NAMALWA (cell line): ENCODE data around the gene RPTOR.
"Not testable (repeated sequence)": the region's sequence is repeated elsewhere in the genome, so short reads cannot be mapped to it uniquely, and the experiment has no call there.

Experiments
- DNase-seq: peaks from one replicate; pipeline ENCODE4 v3.0.0-alpha.2; 2015; ENCODE audit warnings: low spot score

Gene RPTOR

DNA sequence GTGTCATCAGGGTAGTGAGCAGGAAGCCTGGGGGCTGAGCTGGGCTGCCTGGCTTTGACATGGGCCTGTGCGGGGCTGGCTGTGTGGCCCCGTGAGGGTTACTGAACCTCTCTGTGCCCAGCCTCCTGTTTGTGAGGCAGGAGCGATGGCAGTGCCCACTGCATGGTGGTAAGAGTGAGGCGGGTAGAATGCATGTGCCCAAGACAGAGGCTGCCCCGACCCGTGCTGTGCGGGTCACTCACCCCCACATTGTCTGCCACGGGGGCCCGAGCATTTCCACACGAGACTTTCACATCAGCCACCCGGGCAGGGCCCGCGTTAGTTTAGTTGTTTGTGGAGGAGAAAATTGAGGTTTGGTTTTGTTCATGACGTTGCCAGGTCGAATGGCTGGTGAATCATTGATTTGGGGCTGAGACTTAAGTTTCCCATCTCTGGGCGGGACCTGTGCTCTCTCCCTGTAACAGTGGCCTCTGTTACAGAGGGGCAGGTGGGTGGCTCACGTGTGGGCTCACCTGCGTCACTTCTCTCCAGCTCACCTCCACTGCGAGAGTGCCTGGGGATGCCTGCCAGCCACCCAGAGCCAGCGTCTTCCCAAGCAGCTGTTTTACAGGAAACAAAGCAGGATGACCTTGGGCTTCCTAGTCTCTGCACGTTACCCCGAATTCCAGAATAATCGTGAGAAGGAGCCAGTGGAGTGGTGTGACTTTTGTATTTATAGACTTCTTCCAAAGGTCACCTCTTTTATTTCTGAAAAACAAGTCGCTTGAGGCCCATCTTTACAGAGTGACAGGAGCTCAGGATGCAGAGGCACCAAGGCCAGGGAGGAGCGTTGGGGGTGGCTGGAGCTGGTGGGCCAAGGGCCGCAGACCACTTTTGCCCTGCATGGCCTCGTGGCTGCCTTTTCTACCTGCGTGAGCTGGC lies 150.6 kb downstream of the RPTOR start:
- no peak for DNase-seq

DNA sequence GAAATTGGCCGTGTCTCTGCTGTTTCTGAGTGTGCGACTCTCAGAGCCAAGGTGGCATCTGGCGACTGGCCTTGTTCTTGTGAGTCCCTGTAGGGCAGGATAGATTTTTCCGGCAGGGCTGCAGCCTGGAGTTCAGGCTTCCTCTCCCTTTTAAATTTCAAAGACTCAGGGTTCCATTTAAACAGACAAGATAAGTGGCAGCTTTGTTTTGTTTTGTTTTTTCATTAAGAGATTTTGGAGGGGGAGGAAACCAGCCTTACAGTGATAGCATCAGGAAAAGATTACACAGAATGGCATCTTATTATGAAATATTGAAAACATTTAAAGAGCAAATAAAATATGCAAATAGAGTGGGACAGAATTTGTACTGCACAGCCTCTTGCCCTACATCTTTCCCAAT lies 151.3 kb downstream of the RPTOR start:
- DNase-seq, result no peak

DNA sequence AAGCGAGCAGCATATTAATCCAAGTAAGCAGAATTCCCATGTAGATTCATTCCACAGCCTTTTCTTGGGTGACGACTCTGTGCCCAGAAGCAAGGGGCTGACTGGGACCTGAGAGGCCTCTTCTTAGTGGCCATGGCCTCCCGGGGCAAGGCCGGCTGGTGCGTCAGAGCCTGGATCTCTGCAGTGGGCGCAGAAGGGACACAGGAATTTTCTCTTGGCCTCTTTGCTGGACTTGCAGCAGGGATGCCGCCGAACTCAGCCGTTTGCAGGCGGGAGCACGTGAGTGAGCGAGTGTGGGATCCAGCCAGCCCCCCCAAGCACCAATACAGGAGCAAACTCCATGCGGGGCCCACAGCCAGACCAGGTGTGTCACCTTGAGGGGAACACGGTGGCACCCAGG lies 151.8 kb downstream of the RPTOR start:
- DNase-seq, result no peak

DNA sequence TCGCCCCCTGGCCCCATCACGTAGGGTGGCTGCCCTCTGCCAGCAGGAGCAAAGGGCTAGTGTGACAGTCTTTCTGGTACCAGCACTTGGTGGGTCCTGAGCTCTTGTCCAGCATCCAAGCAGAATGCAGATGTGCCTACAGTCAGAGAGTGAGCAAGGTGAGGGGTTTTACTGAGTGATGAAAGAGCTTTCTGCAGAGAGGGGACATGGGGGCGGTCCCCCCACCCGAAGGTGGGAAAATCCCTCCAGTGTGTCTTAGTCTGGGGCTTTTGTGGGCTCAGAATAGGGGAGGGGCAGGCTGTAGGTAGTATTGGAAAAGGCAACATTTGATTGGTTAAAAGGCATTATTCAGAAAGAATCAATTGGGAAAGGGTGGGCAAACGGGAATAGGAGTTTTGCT lies 152.3 kb downstream of the RPTOR start:
- DNase-seq, result no peak

DNA sequence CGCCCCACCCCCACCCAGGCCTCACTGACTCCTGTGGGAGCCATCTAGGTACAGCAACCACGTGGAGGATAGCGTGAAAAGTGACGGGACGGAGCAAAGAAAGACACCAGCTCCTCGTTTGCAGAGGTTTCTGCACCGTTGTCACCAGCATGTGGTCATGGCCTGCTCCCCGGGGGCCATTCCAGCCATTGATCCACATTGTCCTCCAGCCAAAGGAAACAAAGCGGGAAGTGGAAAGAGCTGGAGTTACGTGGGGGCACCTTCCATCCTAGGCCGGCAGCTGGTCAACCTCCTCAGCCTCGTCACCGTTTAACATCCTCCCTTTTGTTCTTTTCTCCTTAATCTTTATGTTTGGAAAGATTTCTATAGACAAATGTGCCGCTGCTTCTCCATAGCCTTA lies 153.7 kb downstream of the RPTOR start:
- DNase-seq, result no peak

DNA sequence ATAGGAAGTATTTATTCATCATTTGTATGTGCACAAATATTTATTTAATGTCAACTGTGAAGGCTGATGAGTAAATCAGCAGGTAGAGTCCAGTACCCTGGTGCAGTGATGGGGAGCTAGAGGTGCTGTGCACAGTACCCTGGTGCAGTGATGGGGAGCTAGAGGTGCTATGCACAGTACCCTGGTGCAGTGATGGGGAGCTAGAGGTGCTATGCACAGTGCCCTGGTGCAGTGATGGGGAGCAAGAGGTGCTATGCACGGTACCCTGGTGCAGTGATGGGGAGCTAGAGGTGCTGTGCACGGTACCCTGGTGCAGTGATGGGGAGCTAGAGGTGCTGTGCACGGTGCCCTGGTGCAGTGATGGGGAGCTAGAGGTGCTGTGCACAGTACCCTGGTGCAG lies 154.6 kb downstream of the RPTOR start:
- DNase-seq, result not testable (repeated sequence)

DNA sequence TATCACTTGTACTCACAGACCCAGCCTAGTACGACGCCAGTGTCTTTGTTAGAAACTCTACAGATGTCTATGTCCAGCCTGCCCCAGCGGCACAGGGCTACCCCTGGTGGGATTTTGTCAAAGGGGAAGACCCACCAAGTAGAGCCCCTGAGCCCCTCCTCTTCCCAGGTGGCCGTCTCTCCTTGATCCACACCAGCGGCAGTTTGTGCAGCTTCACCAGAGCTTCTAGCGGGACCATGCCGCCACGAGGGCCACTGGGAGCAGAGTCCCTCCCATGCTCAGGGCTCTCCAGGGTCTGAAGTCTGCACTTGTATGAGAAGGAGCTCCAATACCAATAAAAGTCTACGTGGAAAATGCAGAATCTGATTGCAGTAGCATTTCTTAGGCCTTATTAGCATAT lies 157.1 kb downstream of the RPTOR start:
- no peak for DNase-seq

DNA sequence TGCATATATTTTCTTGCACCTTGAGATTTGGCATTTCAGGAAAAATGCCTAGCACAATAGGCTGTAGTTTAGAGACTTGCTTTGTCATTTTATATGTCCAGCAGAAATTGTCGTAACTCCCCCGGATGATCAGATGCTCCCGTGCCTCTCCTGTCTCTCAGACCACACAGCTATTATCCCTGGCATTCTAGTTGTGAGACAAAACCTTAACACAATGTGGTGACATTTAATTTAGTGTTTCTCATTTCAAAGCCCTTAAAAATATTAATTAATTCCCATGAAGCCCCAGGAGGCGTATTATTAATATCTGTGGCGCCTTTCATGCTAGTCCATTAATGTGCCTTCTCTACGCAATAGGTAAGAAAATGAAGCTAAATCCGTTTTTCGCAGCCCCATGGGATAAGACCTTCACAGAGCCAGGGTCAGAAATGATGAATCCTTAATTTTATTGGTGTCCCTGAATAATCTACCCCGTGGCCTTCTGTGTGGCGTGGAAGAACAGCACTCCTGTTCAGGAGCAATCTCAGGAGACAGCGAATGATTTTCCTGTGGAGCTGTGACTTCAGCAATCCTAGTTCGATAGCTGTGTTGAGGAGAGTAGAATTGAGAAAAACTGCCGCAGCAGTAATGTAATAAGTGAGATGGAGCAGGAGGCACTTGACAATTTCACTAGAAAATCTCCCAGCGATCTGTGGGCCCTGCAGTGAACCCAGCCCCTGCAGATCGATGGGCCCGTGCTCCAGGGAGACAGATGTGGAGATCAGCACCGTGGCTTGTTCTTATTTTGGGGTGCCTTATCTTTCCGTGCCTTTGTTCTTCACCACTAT lies 157.9 kb downstream of the RPTOR start:
- DNase-seq, result no peak

DNA sequence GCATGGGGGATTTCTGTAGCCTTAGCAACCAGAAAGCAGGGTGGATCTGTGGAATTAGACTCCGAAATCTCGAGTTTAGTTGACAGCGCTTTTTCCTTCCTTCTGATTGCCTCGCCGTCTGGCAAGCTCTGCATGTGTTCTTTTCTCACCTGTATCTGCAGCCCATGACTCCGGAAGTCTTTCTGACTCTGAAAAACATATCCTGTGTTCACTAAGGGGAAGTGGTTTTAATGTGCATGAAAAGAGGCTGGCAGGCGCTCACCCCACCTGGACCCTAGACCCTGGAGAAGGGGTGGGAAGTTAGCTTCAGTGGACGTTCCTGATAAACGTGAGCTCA lies 158.5 kb downstream of the RPTOR start:
- peak; percentile 53 for DNase-seq

DNA sequence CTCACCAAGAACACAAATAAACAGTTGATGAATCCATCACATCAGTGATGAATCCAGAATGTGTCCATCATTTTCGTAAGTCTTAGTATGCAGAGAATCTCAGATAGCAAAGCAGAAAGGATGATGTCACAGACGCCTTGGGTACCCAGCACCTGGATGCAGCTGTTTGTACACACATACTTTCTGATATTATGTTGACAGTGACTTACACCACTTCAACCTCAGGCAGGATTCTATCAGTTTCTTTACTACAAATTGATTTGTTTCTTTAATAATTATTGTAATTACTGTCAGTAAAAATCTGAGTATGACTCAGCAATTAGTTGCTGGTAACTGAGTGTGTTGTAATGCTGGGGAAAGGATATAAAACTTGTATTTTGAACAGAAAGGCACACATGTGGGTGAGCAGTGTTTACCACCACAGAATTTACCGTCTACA lies 159.8 kb downstream of the RPTOR start:
- DNase-seq, result no peak

DNA sequence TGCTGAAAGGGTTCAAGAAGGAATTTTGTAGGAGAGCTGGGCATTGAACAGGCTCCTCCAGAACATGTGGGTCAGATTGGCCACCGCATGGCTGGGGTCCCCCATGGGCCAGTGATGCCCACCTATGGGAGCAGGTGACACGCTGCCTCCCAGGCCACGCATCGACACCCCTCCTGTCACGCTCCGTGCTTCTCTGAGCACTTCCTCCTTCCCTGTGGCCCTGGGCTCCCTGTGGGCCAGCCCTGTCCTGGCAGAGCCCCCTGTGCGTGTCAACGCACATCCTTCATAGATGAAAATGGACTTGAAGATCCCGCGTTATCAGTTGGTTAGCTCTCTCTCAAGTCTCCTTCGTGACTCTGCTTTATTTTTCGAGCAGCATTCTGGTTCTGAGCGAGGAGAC lies 160.3 kb downstream of the RPTOR start:
- DNase-seq, result no peak

DNA sequence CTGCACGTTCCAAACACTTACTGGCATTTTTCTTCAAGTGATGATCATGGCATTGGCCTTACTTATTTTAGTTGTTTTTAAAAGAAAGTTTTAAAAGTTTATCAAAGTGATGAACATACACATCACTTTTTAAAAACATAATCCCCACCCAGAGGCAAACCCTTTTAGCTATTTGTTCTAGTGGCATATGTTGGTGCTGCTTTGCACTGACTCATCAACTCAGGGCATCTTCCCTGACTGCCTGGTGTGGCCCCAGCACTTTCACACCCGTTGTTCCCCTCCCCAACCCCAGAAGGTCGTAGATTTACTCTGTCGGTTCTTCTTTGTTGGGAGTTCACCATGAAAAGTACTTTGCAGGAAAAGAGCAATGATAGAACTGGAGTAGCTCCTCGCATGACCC lies 161.3 kb downstream of the RPTOR start:
- no peak for DNase-seq

DNA sequence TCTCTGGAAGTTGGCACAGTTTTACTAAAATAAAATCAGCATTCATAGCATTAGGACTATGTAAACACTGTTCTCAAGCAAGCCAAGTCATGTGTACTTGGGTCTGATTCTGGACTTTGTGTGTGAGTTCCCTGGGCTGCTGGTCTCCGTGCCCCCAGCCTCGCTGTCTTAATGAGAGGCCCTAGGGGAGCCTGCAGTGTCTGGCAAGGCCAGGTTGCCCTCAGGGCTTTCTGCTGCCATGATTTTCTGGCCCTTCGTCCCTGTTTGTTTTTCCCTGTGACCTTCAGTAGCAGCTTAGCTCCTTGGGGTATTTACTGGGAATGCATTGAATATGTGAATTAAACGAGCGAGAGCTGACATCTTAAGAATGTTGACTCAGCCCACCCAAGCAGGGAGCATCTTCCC lies 161.8 kb downstream of the RPTOR start:
- DNase-seq, result no peak

DNA sequence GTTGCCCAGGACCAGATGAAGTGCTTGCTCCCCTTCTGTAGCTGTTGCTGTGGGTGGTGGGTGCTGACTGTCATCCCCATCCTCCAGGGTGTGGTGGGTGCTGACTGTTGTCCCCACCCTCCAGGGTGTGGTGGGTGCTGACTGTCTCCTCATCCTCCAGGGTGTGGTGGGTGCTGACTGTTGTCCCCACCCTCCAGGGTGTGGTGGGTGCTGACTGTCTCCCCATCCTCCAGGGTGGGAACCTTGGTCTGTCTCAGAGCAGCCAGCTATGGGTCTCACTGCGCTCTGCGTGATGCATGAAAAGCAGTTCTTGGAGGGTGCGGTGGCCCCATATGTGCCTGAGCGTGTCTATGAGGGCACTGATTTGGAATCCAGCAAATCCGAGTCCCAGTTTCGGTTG lies 163.8 kb downstream of the RPTOR start:
- no peak for DNase-seq

DNA sequence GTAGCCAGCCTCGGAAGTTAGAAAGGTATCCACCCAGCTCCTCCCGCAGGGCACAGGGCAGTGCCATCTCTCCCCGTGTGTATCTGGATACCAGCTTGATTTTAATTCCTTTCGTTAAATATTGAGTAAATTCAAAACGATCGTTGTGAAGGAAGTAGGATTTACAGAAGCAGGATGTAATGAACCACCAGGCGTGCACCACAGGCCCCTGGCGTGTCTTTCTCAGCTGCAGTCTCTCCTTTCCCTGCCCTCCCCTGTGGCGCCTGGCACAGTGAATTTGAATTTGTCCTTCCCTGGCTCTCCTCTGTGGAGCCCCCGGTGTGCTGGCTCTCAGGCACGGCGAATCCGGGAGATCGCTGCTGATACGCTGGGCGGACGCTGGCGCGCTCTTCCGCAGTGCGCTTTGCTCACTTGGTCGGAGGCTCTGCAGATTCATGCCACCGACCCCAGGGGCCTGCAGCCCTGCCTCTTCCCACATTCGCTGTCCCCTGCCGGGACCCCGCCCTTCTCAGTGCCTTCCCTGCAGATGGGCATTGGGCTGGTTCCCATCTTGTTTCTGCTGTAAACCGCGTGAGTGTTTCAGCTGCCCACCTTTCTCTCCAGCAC lies 164.6 kb downstream of the RPTOR start:
- DNase-seq, result no peak

DNA sequence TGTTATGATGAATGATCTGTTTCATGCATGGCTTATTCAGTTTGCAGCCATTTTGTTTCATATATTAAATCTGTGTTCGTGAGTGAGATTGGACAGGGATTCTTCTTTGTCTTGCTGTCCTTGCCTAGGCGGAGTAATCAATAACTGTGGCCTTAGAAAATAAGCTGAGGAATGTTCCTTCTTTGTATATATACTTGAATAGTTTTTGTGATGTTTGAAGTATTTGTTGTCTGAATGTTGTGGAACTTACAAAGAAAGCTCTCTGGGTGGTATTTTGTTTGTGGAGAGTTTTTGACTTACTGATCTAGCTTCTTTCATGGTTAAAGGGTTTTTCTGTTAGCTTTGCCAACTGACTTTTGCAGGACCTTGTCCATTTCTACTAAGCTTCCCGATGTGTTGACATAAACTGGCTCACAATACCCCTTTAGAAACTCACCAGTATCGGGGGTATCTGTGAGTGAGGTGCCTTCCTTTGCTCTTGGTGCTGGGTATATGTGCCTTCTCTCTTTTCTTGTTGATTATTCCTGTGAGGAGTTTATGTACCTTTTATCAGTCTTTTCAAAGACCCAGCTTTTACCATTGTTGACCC lies 166.2 kb downstream of the RPTOR start:
- DNase-seq, result no peak

DNA sequence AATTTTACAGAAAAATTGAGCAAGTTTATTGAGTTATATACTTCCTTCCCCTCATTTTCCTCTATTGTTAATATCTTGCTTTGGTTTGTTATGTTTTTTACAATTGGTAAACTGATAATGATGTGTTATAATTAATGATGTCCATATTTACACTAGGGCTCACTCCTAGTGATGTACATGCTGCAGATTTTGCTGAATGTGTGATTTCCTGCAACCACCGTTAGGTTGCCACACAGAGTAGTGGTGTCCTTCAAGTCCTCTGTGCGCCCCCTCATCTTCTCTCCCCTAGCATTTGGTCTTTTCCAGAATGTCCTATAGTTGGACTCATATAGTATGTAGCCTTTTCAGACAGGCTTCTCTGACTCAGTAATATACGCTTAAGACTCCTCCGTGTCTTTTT lies 167.5 kb downstream of the RPTOR start:
- DNase-seq, result no peak

DNA sequence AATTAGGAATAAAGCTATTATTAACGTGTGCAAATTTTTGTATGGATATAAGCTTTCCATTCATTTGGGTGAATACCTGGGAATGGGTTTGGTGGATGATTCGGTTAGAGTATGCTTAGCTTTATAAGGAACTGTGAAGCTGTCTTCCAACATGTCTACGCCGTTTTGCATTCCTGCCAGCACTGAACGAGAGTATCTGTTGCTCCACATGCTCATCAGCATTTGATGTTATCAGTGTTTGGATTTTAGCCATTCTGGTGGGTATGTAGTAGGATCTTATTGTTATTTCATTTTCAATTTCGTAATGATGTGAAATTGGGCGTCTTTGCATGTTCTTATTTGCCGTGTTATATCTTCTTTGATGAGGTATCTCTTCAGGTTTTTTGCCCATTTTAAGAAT lies 168.0 kb downstream of the RPTOR start:
- DNase-seq, result no peak

DNA sequence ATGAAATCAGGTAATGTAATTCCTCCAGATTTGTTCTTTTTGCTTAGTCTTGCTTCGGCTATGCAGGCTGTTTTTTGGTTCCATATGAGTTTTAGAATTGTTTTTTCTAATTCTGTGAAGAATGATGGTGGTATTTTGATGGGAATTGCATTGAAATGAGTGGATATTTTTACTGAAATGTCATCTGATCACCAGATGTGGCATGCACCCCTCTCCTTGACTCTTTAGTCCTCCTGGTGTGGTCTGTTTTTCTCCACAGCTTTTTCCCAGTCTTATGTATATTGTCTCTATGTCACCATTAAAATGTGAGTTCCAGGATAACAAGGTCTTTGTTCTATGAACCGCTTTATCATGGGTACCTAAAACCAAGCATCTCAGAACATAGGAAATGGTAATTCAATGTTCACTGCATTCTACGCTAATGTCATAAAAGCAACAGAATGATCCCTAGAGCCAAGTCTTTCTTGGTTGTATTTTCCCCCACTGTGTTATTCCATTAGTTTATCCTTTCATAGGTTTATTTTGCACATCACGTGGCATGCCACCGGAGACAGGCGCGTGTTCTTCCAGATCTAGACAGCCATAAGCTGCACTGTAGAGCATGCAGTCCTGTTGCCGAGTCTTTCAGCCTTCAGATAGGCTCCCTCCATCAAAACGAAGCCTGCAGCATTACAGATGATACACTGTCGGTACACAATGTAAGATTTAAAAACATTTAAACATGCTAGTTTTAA lies 172.5 kb downstream of the RPTOR start:
- no peak for DNase-seq

DNA sequence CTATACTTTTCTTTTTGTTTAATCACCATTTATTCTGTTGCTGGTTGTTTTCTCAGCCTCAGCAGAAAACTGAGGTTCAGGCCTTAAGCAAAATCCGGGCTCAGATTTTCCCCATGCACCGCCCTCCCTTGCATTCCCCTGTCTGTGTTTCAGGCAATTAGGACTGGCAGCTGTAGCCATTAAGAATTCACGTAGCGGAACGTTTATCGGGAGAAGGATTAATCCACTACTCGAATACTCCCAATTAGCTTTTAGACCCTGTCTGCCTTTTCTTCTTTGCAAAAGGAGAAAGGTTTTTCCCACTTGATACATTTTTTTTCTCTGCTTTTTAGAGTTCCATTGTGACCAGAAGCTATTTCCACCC lies 173.1 kb downstream of the RPTOR start:
- DNase-seq, result no peak

DNA sequence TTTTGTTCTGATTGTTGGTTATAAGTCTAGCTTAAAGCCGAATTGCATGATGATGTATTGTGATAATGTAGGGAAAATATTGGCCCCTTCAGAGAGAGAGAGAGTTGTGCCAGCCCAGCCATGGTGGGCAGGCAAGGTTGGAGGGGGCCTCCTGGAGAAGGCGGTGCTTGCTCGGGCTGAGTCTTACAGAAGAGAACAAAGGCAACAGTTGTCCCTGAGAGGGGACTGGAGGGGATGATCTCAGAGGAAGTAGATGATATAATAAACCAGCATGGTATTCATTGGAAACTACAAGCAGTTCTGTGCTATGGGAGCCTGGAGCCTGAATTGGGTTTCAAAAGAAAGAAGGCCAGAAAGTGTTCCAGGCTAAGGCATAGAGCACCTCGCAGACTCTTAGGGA lies 173.8 kb downstream of the RPTOR start:
- no peak for DNase-seq

DNA sequence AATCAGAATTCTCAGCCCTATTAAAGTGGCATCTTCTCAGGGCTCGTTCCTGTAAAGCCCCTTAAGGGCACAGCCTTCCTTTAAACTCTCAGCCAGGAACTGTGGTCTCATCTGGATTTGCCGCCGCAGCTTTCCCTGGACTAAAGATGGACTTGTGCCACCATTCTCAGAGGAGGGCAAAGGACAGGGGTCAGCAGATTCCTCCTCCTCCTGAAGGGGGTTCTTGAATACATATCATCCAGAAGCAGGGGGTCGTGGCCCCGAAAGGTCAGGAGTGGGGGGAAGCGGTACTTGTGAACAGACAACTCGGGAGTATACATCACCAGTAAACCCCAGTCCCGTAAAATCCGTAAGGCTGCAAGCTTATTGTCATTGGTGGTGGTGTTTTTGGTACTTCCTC lies 174.8 kb downstream of the RPTOR start:
- DNase-seq, result no peak
